HuH-7 (cell line): ENCODE measurements around the gene ZNF670.
"Not testable (repeated sequence)": the region's sequence is repeated elsewhere in the genome, so short reads cannot be mapped to it uniquely, and the experiment has no call there.

ENCODE experiments used
- DNase-seq: peaks from one replicate; pipeline ENCODE4 v3.0.0; 2011; ENCODE audit warnings: low spot score

The ZNF670 gene

GRCh38 chr1:247037511-247038320 lies 40.9 kb downstream of the ZNF670 start:
- DNase-seq, result no peak

- DNase-seq, result not testable (repeated sequence)
These were observed 46.3 kb downstream of the ZNF670 start for GRCh38 chr1:247032306-247032705.
